Fibroblast of the aortic adventitia (primary cell): ENCODE data around the gene FLACC1. TPM values are rescaled to one million over a fixed set of nuclear protein-coding genes. Genes with fewer than 3 reads are reported as not detected.
"Not testable (repeated sequence)": the region's sequence is repeated elsewhere in the genome, so short reads cannot be mapped to it uniquely, and the experiment has no call there.

ENCODE experiments used
- DNase-seq: peaks from one replicate; pipeline ENCODE4 v3.0.0-alpha.2; 2010; ENCODE audit warnings: low read depth
- H3K4me3 ChIP-seq: 2 replicates; pipeline ENCODE4 v1.5.1; 2011; ENCODE audit warnings: low read depth, mild to moderate bottlenecking, control low read depth, low read length, moderate library complexity
- CTCF ChIP-seq: IDR thresholded peaks from 2 replicates; pipeline ENCODE4 v1.5.1; 2011; ENCODE audit warnings: mild to moderate bottlenecking, low read length, control low read depth, inconsistent platforms; ENCODE audit not compliant: insufficient read depth
- total RNA-seq: library from RNA; depleted of rRNA; stranded (reverse); fragments of >200 nt; gene quantifications from 2 replicates; pipeline ENCODE4 v1.2.3, GENCODE V29; 2012; ENCODE audit warnings: low replicate concordance

FLACC1 gene
- total RNA-seq, 1 donor: 1.2 TPM

GRCh38 chr2:201313362-201313761 lies 43.8 kb downstream of the FLACC1 start:
- H3K4me3 ChIP-seq: no peak overlapping the region
- DNase-seq: no peak
- TF ChIP-seq CTCF: no peak

GRCh38 chr2:201308914-201309313 lies 48.2 kb downstream of the FLACC1 start:
- no peak for TF ChIP-seq CTCF
- no peak for DNase-seq
- no peak overlapping the region for H3K4me3 ChIP-seq

- DNase-seq: no peak
- no peak overlapping the region for H3K4me3 ChIP-seq
- TF ChIP-seq CTCF: no peak
These were observed 49.3 kb downstream of the FLACC1 start for GRCh38 chr2:201307876-201308275.

GRCh38 chr2:201299929-201300328 lies 57.2 kb downstream of the FLACC1 start:
- not testable (repeated sequence) for DNase-seq, H3K4me3 ChIP-seq

- no peak overlapping the region for H3K4me3 ChIP-seq
- no peak for TF ChIP-seq CTCF
- DNase-seq: no peak
These were observed 58.6 kb downstream of the FLACC1 start for GRCh38 chr2:201298462-201299052.

GRCh38 chr2:201290457-201291148 lies 66.5 kb downstream of the FLACC1 start:
- not testable (repeated sequence) for H3K4me3 ChIP-seq, DNase-seq

GRCh38 chr2:201285499-201285898 lies 71.6 kb downstream of the FLACC1 start:
- no peak overlapping the region for H3K4me3 ChIP-seq
- no peak for TF ChIP-seq CTCF
- peak; percentile 22 for DNase-seq
